Right lobe of liver (tissue), 6 donors: ENCODE data around the gene ESPL1. TPM values are rescaled to one million over a fixed set of nuclear protein-coding genes. Genes with fewer than 3 reads are reported as not detected.

ENCODE experiments used
- ATAC-seq, 4 donors: fragments of 200-7000 bp; cut with Tn5 transposase; one replicate each; pipeline ENCODE4 v1.9.1; 2020; ENCODE audit warnings: mild to moderate bottlenecking in 4 of 4, moderate library complexity in 4 of 4
- DNase-seq, 3 donors: peaks; one replicate each; pipeline ENCODE4 v3.0.0-alpha.2; 2020
- H3K27ac ChIP-seq, 3 donors: fragments of 200-600 bp; one replicate each; pipeline ENCODE4 v1.8.0; 2022
- H3K27me3 ChIP-seq, 2 donors: fragments of 200-600 bp; one replicate each; pipeline ENCODE4 v1.8.0; 2022
- H3K36me3 ChIP-seq, 4 donors: fragments of 200-600 bp; sonication (generic) in 1 of 4; one replicate each; pipeline versions ENCODE4 v1.5.1 to v1.8.0; 2017 to 2022; ENCODE audit warnings: control low read depth in 1 of 4
- H3K4me1 ChIP-seq, 4 donors: fragments of 200-600 bp; sonication (generic) in 1 of 4; one replicate each; pipeline versions ENCODE4 v1.5.1 to v1.8.0; 2017 to 2022; ENCODE audit warnings: control low read depth in 1 of 4
- H3K4me3 ChIP-seq, 3 donors: fragments of 200-600 bp; one replicate each; pipeline ENCODE4 v1.8.0; 2022
- H3K9me3 ChIP-seq, 4 donors: fragments of 200-600 bp; sonication (generic) in 1 of 4; one replicate each; pipeline versions ENCODE4 v1.5.1 to v1.8.0; 2017 to 2022; ENCODE audit warnings: control low read depth in 1 of 4
- POLR2A ChIP-seq: fragments of 450-650 bp; IDR thresholded peaks from one replicate; pipeline ENCODE4 v1.6.1; 2017; ENCODE audit warnings: antibody characterized with exemption, mild to moderate bottlenecking
- WGBS: methylation state at CpG from one replicate; pipeline ENCODE4 v1.1.6; 2018; ENCODE audit warnings: low coverage, low lambda C conversion rate; ENCODE audit not compliant: insufficient coverage; ENCODE audit errors: missing lambda C conversion rate; 5-methylcytosine and 5-hydroxymethylcytosine counted together
- intact Hi-C, 2 donors: fragments of 100-400 bp; cut with DNase I; formaldehyde crosslinking; loops; one replicate each; pipeline versions ENCODE4 v1.11.2 to v1.14.1; 2022
- total RNA-seq, 6 experiments: library from RNA; depleted of rRNA in 2 of 6; stranded (reverse); fragments of >200 nt in 2 of 6; fragmentation: NEBNext Ultra II Directional in 3 of 6; extraction: Animal tissue kit (Norgen Biotek cat#: 25700) in 3 of 6; gene quantifications; one replicate each; pipeline versions ENCODE4 v1.1.0 to v1.2.4, GENCODE V29; 2016 to 2023
- TF ChIP-seq, protein P1 (sequence below), 4 donors: fragments of 200-600 bp in 3 of 4; fragments of 450-650 bp in 1 of 4; IDR thresholded peaks; one replicate each; pipeline versions ENCODE4 v1.5.1 to v1.8.0; 2016 to 2022; ENCODE audit warnings: antibody characterized with exemption in 4 of 4, mild to moderate bottlenecking in 2 of 4
- donor health status: DM: no; HTN: yes; CAD: no.
- donor health status: DM: no; HTN: no; CAD: no.
- donor health status: DM: no; HTN: no; CAD: no.
- donor health status: DM: no; HTN: yes; CAD: no.
- donor health status: DM: no; HTN: yes; CAD: no.

Gene ESPL1
- total RNA-seq, 6 experiments from 2014 or later, result 0.04 to 15.0 (median 4.5) TPM

DNA sequence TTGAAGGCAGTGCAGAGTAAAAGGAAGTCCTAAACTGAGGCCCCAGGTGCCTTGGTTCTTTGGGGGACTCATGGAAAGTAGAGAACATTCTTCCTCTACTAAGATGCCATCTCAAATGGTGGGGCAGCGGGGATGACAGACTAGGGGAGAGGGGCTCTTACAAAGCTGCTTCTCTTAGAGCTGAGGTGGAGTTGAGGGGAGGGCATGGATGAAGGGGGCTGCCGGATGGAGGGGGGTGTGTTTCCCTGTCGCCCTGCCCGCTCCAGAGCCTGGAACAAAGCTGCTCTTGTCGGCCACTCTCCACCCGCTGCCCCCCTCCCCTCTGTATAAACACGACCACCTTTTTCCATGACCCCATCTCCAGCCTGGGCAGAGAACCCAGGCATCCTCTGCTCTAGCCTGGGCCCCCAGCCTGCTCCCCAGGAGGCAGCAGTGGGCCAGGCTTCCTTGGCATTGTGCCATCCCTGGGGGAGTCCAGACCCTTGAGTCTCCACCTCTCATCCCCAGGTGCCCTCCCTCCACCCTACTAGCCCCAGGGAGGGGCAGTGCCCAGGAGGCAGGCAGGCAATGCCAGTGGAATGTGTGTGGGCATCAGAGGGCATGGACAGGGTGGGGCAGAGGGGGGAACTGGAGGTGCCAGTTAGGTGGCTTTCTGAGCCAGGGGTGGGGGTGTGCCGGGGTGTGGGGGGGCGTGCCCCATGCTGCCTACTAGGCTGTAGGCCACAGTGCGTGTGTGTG lies 37.8 kb upstream of the ESPL1 start:
- no peaks in the 10 kb centered on the region for H3K27me3 ChIP-seq
- ATAC-seq (peak in 2 of 4 donors; percentile 7 to 27), DNase-seq (peak in 1 of 3 donors; percentile 52)
- TF ChIP-seq, protein P1, sequence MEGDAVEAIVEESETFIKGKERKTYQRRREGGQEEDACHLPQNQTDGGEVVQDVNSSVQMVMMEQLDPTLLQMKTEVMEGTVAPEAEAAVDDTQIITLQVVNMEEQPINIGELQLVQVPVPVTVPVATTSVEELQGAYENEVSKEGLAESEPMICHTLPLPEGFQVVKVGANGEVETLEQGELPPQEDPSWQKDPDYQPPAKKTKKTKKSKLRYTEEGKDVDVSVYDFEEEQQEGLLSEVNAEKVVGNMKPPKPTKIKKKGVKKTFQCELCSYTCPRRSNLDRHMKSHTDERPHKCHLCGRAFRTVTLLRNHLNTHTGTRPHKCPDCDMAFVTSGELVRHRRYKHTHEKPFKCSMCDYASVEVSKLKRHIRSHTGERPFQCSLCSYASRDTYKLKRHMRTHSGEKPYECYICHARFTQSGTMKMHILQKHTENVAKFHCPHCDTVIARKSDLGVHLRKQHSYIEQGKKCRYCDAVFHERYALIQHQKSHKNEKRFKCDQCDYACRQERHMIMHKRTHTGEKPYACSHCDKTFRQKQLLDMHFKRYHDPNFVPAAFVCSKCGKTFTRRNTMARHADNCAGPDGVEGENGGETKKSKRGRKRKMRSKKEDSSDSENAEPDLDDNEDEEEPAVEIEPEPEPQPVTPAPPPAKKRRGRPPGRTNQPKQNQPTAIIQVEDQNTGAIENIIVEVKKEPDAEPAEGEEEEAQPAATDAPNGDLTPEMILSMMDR (IDR thresholded peaks at IDR 0.05), result no peak
- TF ChIP-seq POLR2A, result no peak
- H3K9me3 ChIP-seq, result no peaks in the 10 kb centered on the region
- H3K27ac ChIP-seq, result no peak overlapping the region
- no peaks in the 10 kb centered on the region for H3K36me3 ChIP-seq
- intact Hi-C loops, result no loop called here
- WGBS, result 100% methylated on average over 3 of the region's 10 CpGs
- H3K4me1 ChIP-seq, result peaks cover 0 to 4% (median 0%) of the 10 kb centered on the region in 4 donors
- H3K4me3 ChIP-seq, result no peak overlapping the region

DNA sequence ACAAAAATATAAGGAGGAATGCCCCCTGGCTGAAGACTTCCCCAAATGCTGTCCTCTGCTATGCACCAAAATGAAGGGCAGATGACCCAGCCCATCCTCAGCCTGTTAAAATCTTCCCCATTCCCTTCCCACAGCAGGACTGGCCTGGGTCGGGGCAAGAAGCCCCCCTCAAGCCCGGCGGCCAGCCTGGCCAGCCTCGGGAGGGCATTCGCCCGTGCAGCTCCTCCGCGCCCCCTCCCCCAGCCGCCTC lies 36.5 kb upstream of the ESPL1 start:
- intact Hi-C loops, result no loop called here
- WGBS, result 17% methylated on average over 1 of the region's 9 CpGs
- peaks cover 0 to 4% (median 0%) of the 10 kb centered on the region in 4 donors for H3K4me1 ChIP-seq
- H3K36me3 ChIP-seq, result no peaks in the 10 kb centered on the region
- H3K27ac ChIP-seq, result peak overlapping the region in 2 of 3 donors; percentile 1 to 3
- H3K27me3 ChIP-seq, result no peaks in the 10 kb centered on the region
- no peaks in the 10 kb centered on the region for H3K9me3 ChIP-seq
- DNase-seq (peak in 1 of 3 donors; percentile 15), ATAC-seq (peak in 1 of 4 donors; percentile 6)
- H3K4me3 ChIP-seq, result peak overlapping the region; percentile 37 to 44 (median 43)
- TF ChIP-seq POLR2A, result no peak
- TF ChIP-seq, protein P1 (IDR thresholded peaks at IDR 0.05), result no peak

DNA sequence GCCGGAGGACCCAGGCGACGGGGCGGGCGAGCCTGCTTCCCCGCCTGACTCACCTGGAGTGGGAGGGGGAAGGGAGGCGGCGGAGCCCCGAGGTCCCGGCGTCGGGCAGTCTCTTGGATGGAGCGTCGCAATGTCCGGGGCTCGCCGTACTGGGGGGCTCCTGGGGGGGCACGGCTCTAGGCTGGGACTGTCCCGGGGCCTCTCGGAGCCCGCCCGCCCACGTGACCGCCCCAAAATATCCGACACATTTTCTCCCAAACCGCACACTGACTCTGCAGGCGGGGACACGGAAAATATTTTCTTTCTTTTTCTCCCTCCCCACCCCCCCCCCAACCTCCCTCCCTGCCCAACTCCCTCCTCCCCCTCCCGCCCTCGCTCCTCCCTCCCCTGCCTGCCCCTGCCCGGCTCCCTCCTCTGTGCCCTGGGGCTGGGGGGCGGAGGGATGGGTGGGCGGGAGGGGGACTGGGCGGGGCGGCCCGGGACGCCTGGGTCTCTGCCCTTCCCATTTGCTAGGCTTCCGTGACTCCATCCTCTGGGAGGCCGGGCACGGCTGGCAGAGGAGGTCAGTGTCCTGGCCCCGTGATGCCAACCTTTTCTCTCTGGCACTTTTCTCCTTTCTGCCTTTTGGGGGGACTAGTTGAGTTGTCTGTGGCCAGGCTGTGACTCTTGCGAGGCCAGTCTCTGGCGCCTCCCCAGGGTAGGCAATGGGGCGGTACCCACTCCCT lies 36.0 kb upstream of the ESPL1 start, which contains the start of gene RARG:
RARG (minus strand) TSS at position 289 of the 725 bp plus-strand sequence. CDS start 4,664 bp downstream, outside the sequence.
- peak; percentile 34 to 54 (median 44) for ATAC-seq
- peak in 1 of 3 donors; percentile 52 for DNase-seq
- 0% methylated on average over 18 of the region's 44 CpGs for WGBS

DNA sequence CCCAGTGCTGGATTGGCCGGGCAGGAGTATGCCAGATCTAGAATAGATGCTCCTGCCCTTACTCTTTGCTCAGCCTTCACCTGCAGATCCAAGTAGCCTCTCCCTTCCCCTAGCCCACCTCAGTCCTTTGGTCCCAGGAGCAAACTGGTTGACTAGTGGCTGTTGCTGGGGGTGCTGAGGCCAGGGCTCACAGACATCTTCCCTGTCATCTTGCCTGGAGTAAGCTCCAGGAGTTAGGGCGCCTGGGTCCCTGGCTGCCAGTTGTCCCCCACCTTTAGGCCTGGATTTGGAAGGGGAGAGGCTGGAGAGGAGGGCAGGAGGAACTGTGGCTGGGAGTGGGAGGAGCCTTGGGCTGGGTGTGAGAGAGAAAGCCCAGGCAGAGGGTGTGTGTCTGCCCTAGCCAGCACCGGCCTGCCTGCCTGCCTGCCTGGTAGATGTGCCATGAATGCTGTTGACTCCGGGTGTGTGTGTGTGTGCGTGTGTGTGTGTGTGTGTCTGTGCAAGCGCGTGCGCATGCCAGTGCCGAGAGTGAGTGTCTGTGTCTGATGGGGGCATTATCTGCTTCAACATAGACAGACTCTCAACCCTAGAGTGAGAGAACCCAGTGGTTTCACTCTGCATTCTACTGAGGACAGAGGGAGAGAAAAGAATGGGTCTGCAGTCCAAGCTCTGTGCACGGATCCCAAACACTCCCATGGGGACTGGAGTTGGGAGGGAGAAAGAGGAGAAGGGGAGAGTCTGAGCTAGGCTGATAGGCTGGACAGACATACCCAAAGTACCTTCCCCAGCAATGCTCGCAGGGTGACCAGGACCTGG lies 35.2 kb upstream of the ESPL1 start:
- WGBS, result 29% methylated on average over 3 of the region's 11 CpGs
- Histone ChIP-seq H3K9me3 (no peaks in the 10 kb centered on the region), H3K27me3 (no peaks in the 10 kb centered on the region), H3K36me3 (no peaks in the 10 kb centered on the region), H3K4me3 (peak overlapping the region in 2 of 3 donors; percentile 37 to 43), H3K4me1 (peaks cover 0 to 4% (median 0%) of the 10 kb centered on the region in 4 donors), H3K27ac (peak overlapping the region in 1 of 3 donors; percentile 29)
- DNase-seq, result peak in 1 of 3 donors; percentile 49
- TF ChIP-seq, protein P1 (IDR thresholded peaks at IDR 0.05), result no peak
- TF ChIP-seq POLR2A, result no peak
- intact Hi-C loops, result no loop called here
- peak; percentile 46 to 59 (median 52) for ATAC-seq

More for the DNA sequence above, 36.0 kb upstream of the ESPL1 start, which contains the start of gene RARG:
- intact Hi-C loops, result no loop called here
- Histone ChIP-seq H3K36me3 (no peaks in the 10 kb centered on the region), H3K27ac (peak within 1 kb of the TSS in 2 of 3 donors; percentile 3 to 29), H3K4me3 (peak within 1 kb of the TSS; percentile 37 to 44 (median 43)), H3K9me3 (no peaks in the 10 kb centered on the region), H3K27me3 (no peaks in the 10 kb centered on the region), H3K4me1 (peaks cover 0 to 4% (median 0%) of the 10 kb centered on the region in 4 donors)
- TF ChIP-seq, protein P1 (IDR thresholded peaks at IDR 0.05), result no peak
- no peak for TF ChIP-seq POLR2A
